Activated effector memory CD4-positive, alpha-beta T cell treated with Interleukin-2 at 50 U/mL for 16 hours (primary cell): Measurements from ENCODE around the gene ST3GAL3.

Experiments
- DNase-seq: peaks from one replicate; pipeline ENCODE4 v3.0.0-alpha.2; 2020

Gene ST3GAL3

GRCh38 chr1:43856188-43856587, 148.9 kb downstream of the ST3GAL3 start:
- DNase-seq = no peak

DNA sequence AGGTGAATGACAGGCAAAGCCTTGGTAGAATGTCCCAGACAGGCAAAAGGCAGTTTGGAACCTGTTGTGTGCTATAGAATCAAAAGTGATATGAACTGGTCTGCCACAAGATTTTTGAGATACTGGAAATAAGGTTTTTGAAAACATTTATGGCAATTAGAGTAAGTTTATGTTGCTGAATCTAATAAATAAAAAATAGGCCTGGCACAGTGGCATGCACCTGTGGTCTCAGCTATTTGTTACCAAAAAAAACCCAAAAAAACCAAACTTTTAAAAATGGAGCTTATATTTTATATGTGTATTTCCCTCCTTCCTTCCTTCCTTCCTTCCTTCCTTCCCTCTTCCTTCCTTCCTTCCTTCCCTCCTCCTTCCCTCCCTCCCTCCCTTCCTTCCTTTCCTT, 149.8 kb downstream of the ST3GAL3 start:
- no peak for DNase-seq

- no peak for DNase-seq
These were observed 151.0 kb downstream of the ST3GAL3 start for GRCh38 chr1:43858324-43858723.

DNA sequence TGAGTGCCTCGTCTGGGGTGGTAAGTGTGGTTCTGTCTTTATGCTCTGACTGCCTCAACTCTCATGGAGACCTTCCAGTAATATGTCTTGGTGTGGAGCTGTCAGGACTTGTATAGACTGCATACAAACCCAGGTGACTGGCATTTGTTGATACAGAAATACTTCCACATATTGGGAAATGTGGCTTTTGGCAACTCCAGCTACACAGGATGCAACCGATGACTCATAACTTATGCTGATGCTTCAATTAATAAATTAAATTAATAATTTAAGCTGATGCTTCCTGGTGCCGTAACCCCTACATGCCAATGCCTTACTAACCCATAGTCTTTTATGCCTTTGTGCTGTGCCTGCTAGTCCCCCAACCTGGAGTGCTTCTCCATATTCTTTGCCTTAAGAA, 154.0 kb downstream of the ST3GAL3 start:
- DNase-seq = no peak

DNA sequence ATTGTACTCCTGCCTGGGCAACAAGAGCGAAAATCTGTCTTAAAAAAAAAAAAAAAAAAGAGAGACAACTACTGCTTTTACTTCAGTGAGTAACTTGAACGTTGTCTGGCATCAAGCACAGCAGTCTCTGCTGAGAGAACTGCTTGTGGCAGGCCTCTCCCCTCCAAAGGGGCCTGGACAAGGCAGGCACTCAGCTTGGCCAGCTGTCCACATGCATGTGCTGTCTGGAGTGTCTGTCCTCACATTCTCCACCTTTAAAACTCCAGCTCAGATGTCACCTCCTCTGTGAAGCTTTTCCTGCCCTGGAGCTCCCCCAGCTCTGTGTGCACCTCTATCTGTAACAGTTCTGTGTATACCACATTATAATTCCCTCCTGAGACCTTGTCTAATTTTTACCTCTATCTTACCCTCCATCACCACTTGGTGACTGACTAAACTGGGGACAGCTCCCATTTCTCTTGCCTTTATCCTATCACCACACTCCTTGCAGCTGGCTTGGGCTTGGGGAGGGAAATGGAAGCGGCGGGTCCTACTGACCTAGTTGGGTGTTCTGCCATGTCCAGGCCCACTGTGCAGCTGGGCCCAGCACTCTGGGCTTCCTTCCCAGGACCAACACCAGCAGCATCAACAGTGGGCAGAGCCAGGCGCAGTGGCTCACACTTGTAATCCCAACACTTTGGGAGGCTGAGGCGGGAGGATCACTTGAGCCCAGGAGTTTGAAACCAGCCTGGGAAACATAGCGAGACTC, 154.8 kb downstream of the ST3GAL3 start:
- no peak for DNase-seq

DNA sequence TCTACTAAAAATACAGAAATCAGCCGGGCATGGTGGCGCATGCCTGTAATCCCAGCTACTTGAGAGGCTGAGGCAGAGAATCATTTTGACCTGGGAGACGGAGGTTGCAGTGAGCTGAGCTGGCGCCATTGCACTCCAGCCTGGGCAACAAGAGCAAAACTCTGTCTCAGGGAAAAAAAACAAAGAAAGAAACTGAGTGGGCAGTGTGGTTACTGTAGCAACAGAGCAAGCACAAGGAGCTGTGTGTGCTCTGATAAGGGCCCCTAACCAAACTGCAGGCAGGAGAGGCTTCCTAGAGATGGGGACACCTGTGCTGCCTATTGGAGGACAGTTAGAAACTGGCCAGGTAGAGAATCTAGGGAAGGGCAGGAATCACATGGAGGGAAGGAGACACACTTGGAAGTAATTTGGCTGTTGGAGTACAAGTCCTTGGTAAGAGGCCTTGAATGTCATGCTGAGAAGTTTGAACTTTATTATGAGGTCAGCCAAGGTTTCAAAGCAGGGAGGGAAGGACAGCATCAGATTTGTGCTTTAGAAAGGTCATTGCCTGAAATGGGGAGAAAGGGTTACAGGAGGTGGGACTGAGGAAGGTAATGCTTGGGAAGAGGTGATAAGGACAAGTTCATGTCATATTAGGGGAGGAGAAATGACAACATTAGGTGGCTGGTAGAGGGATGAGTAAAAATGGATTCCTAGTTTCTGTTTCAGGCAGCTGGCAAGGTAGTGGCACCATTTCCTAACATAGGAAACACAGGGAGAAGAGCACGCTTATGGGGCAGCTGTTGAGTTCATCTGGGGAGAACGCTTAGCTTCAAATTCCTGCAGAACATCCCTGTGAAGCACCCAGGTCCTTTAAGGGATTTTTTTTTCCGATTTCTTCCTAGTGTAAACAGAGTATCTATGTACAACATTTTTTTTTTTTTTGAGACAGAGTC, 157.0 kb downstream of the ST3GAL3 start:
- DNase-seq = no peak

GRCh38 chr1:43866201-43866600, 158.9 kb downstream of the ST3GAL3 start:
- DNase-seq = no peak

GRCh38 chr1:43867976-43868740, 160.8 kb downstream of the ST3GAL3 start:
- DNase-seq = no peak

GRCh38 chr1:43868741-43869067, 161.4 kb downstream of the ST3GAL3 start:
- DNase-seq = no peak

GRCh38 chr1:43870306-43870705, 163.0 kb downstream of the ST3GAL3 start:
- no peak for DNase-seq

DNA sequence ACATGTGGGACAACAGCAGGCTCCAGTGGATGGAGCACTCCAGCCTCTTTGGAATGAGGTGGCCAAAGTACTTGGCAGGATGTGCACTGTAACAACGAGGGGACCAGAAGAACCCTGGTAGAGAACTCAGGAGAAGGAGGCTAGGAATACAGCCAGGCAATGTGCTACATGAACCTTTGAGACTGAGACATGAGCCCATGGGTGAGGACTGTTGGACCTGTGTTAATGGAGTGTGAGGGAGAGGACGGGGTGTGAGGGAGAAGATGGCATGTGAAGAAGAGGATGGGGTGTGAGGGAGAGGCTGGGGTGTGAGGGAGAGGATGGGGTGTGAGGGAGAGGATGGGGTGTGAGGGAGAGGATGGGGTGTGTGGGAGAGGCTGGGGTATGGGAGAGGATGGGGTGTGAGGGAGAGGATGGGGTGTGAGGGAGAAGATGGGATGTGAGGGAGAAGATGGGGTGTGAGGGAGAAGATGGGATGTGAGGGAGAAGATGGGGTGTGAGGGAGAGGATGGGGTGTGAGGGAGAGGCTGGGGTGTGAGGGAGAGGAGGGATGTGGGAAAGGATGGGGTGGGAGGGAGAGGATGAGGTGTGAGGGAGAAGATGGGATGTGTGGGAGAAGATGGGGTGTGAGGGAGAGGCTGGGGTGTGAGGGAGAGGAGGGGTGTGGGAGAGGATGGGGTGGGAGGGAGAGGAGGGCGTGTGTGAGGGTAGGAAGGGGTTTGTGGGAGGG, 164.0 kb downstream of the ST3GAL3 start:
- DNase-seq = no peak

GRCh38 chr1:43872280-43872679, 164.9 kb downstream of the ST3GAL3 start:
- no peak for DNase-seq

DNA sequence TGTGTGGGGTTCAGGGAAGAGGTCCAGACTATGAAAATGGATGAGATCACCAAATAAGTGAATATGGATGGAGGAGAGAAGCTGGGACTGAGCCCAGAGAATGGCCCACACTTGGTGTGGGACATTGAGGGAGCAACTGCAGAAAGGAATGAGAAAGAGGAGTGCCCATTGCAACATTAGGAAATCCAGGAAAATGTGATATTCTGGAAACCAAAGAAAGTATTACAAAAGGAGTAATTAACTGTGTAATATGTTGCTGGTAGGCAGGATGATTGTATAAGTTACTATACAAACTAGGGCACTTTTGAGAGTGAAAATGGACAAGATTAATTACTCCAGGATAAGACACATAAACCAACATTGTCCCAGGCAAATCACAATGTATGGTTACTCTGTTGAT, 166.5 kb downstream of the ST3GAL3 start:
- DNase-seq = no peak

DNA sequence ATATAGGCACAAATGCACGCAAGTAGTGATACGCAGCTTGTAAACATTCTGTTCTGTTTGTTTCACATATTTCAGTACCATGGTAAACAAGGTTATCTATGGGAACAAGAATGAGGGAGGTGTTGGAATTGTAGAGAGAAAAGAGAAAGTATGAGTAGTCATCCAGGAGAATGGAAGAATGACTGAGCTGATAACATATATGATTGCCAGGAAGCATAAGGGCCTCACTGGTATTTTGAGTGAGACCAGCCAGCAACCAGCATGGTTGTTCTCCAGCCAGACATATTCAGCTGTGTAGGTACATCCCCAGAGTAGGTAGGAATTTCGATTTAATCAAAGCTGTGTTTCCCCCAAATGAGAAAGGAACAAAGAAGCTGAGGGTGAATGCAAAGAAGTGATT, 167.4 kb downstream of the ST3GAL3 start:
- DNase-seq = no peak

DNA sequence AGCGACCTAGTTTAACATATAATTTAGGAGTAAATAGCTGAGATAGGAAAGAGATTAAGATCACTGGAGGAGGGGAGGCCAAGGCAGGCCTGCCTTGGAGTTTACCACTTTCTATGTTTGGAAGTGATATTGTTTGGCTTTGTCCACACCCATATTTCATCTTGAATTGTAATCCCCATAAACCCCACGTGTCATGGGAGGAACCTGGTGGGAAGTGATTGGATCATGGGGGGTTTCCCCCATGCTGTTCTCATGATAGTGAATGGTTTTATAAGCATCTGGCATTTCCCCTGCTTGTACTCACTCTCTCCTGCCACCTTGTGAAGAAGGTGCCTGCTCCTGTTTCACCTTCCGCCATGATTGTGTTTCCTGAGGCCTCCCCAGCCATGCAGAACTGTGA, 168.0 kb downstream of the ST3GAL3 start:
- no peak for DNase-seq

- no peak for DNase-seq
These were observed 169.8 kb downstream of the ST3GAL3 start for GRCh38 chr1:43877101-43877500.

- DNase-seq = no peak
These were observed 171.1 kb downstream of the ST3GAL3 start for GRCh38 chr1:43878440-43878839.

DNA sequence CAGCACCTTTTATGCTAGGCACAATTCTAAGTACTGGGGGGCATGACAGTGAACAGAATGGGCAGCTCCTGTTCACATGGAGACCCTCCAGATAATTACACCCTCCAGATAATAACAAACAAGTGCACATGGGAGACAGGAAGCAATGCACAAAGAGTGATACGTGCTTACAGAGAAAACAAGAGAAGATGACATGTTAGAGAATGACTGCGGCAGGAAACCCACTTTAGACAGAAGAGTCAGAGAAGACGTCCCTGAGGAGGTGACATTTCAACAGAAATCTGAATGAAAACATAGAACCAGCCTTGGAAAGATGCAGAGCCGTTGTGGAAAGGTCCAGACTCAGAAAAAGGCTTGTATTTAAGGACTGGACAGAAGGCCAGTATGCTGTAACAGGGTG, 171.5 kb downstream of the ST3GAL3 start:
- no peak for DNase-seq

DNA sequence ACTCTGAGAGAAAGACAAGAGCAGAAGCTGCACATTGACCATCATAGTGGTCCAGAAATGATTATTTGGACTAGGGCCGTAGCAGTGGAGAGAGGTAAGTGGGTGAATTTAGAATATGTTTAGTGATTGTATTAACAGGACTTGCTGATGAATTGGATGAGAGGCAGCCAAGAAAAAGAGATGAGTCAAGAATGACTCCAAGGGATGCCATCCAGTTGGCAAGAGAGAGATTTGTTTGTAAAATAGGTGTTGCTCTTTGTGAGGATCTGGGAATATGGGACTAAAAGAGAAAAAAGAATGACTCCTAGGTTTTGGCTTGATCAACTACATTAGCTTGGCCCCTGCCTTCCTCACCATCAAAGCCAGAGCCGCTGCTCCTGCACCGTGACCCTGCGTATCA, 172.1 kb downstream of the ST3GAL3 start:
- no peak for DNase-seq

- DNase-seq = no peak
These were observed 172.7 kb downstream of the ST3GAL3 start for GRCh38 chr1:43879996-43880395.

GRCh38 chr1:43880604-43881003, 173.3 kb downstream of the ST3GAL3 start:
- no peak for DNase-seq

- DNase-seq = no peak
These were observed 174.1 kb downstream of the ST3GAL3 start for GRCh38 chr1:43881415-43881814.

- no peak for DNase-seq
These were observed 175.4 kb downstream of the ST3GAL3 start for GRCh38 chr1:43882763-43883162.
